Lung (tissue), 12 donors: ENCODE measurements around the gene B4GALT6. TPM values are rescaled to one million over a fixed set of nuclear protein-coding genes. Genes with fewer than 3 reads are reported as not detected.

ENCODE experiments used
- ATAC-seq: fragments of 200-7000 bp; cut with Tn5 transposase; one replicate; pipeline ENCODE4 v1.9.1; 2020; ENCODE audit warnings: moderate number of reproducible peaks; ENCODE audit not compliant: insufficient read depth, low FRiP score
- DNase-seq, 3 donors: peaks; one replicate each; pipeline ENCODE4 v3.0.0-alpha.2; 2013 to 2017
- H3K27ac ChIP-seq, 2 donors: one replicate each; pipeline ENCODE4 v1.5.1; 2013; ENCODE audit warnings: mild to moderate bottlenecking in 2 of 2, moderate library complexity in 2 of 2, control low read depth in 1 of 2, inconsistent platforms in 1 of 2, low read depth in 1 of 2, low read length in 1 of 2
- H3K27me3 ChIP-seq, 3 donors: one replicate each; pipeline ENCODE4 v1.5.1; 2013; ENCODE audit warnings: low read length in 2 of 3; ENCODE audit not compliant: control insufficient read depth in 3 of 3, insufficient read depth in 3 of 3
- H3K36me3 ChIP-seq, 4 donors: one replicate each; pipeline ENCODE4 v1.5.1; 2013; ENCODE audit warnings: low read length in 4 of 4, mild to moderate bottlenecking in 1 of 4, moderate library complexity in 1 of 4; ENCODE audit not compliant: control insufficient read depth in 4 of 4, insufficient read depth in 4 of 4
- H3K4me1 ChIP-seq, 5 donors: one replicate each; pipeline ENCODE4 v1.5.1; 2013; ENCODE audit warnings: low read length in 5 of 5, mild to moderate bottlenecking in 2 of 5, moderate library complexity in 1 of 5; ENCODE audit not compliant: control insufficient read depth in 5 of 5, insufficient read depth in 5 of 5
- H3K4me3 ChIP-seq: one replicate; pipeline ENCODE4 v1.5.1; 2013; ENCODE audit warnings: mild to moderate bottlenecking, control low read depth, moderate library complexity
- H3K9ac ChIP-seq, 2 donors: one replicate each; pipeline ENCODE4 v1.5.1; 2013; ENCODE audit warnings: low read length in 2 of 2, control low read depth in 1 of 2; ENCODE audit not compliant: insufficient read depth in 1 of 2
- H3K9me3 ChIP-seq, 4 donors: one replicate each; pipeline ENCODE4 v1.5.1; 2013; ENCODE audit warnings: low read length in 3 of 4, mild to moderate bottlenecking in 1 of 4, moderate library complexity in 1 of 4; ENCODE audit not compliant: control insufficient read depth in 4 of 4, insufficient read depth in 3 of 4
- CTCF ChIP-seq: IDR thresholded peaks from 2 replicates; pipeline ENCODE4 v1.5.1; 2012; ENCODE audit warnings: mild to moderate bottlenecking; ENCODE audit errors: control extremely low read depth, extremely low read depth
- WGBS, 2 donors: extraction: QIAGEN DNeasy Blood & Tissue Kit; methylation state at CpG; one replicate each; pipeline ENCODE4 v1.1.7; 2013; 5-methylcytosine and 5-hydroxymethylcytosine counted together
- polyA plus RNA-seq, 2 donors: library from polyadenylated mRNA; stranded (reverse); fragments of 200-250 nt; gene quantifications; one replicate each; pipeline ENCODE4 v1.2.1, GENCODE V29; 2013
- total RNA-seq, 2 donors: library from RNA; depleted of rRNA in 1 of 2; stranded (reverse); fragments of >200 nt in 1 of 2; gene quantifications; one replicate each; pipeline ENCODE4 v1.2.1, GENCODE V29; 2014 to 2021
- donor health status: control.
- donor health status: control.
- donor health status: Bipolar disorder and iron deficiency.
- donor health status: healthy.
- donor health status: DM: yes; HTN: yes; CAD: no.

Gene B4GALT6
- total and polyA plus RNA-seq, 4 donors: 0.86 to 7.5 (median 3.0) TPM

- peaks cover 0 to 3% (median 0%) of the 10 kb centered on the region in 5 donors for H3K4me1 ChIP-seq
Measured at GRCh38 chr18:31718386-31718785, 34.0 kb upstream of the B4GALT6 start.

GRCh38 chr18:31716362-31716761, 32.0 kb upstream of the B4GALT6 start:
- Histone ChIP-seq H3K9me3 (peaks cover 0 to 3% (median under 1%) of the 10 kb centered on the region in 4 donors), H3K36me3 (no peaks in the 10 kb centered on the region), H3K9ac (no peak overlapping the region), H3K27ac (no peak overlapping the region), H3K4me3 (no peak overlapping the region), H3K27me3 (no peaks in the 10 kb centered on the region), H3K4me1 (no peaks in the 10 kb centered on the region)
- ATAC-seq (no peak), DNase-seq (no peak)
- WGBS, 2 donors: 70 to 72% methylated on average over 3 of the region's 3 CpGs
- TF ChIP-seq CTCF: no peak

More at GRCh38 chr18:31718386-31718785, 34.0 kb upstream of the B4GALT6 start:
- no peak overlapping the region for H3K4me3 ChIP-seq
- H3K9me3 ChIP-seq: peaks cover 0 to 3% (median 0%) of the 10 kb centered on the region in 4 donors
- ATAC-seq: no peak
- DNase-seq: no peak
- no peak for TF ChIP-seq CTCF
- H3K27ac ChIP-seq: no peak overlapping the region
- WGBS, 2 donors: 89 to 91% methylated on average over 3 of the region's 3 CpGs
- no peak overlapping the region for H3K9ac ChIP-seq
- no peaks in the 10 kb centered on the region for H3K36me3 ChIP-seq
- no peaks in the 10 kb centered on the region for H3K27me3 ChIP-seq

GRCh38 chr18:31711365-31712172, 27.2 kb upstream of the B4GALT6 start:
- no peak for ATAC-seq
- no peak for TF ChIP-seq CTCF
- H3K27me3 ChIP-seq: no peaks in the 10 kb centered on the region
- H3K9ac ChIP-seq: no peak overlapping the region
- no peak overlapping the region for H3K27ac ChIP-seq
- H3K4me1 ChIP-seq: no peaks in the 10 kb centered on the region
- H3K4me3 ChIP-seq: no peak overlapping the region
- no peak for DNase-seq
- peaks cover 0 to 2% (median 0%) of the 10 kb centered on the region in 4 donors for H3K9me3 ChIP-seq
- H3K36me3 ChIP-seq: no peaks in the 10 kb centered on the region
- WGBS, 2 donors: 56 to 75% methylated on average over 3 of the region's 3 CpGs

- Histone ChIP-seq H3K27me3 (no peaks in the 10 kb centered on the region), H3K4me3 (no peak overlapping the region), H3K9me3 (peaks cover 0 to 2% (median 0%) of the 10 kb centered on the region in 4 donors), H3K4me1 (no peaks in the 10 kb centered on the region), H3K36me3 (no peaks in the 10 kb centered on the region), H3K27ac (no peak overlapping the region), H3K9ac (no peak overlapping the region)
- WGBS, 2 donors: 69 to 71% methylated on average over 3 of the region's 3 CpGs
- ATAC-seq (no peak), DNase-seq (no peak)
- TF ChIP-seq CTCF: no peak
Measured at GRCh38 chr18:31710826-31711225, 26.4 kb upstream of the B4GALT6 start.
